Thyroid gland (tissue), 4 donors: Measurements from ENCODE around the gene FBXO41. TPM values are rescaled to one million over a fixed set of nuclear protein-coding genes. Genes with fewer than 3 reads are reported as not detected.

ENCODE experiments used
- DNase-seq, 2 donors: peaks; one replicate each; pipeline ENCODE4 v3.0.0-alpha.2; 2019
- H3K27ac ChIP-seq, 3 donors: fragments of 200-600 bp; sonication (generic); 1 replicate in 2 of 3; 2 replicates in 1 of 3; pipeline ENCODE4 v1.5.1; 2016 to 2019; ENCODE audit warnings: mild to moderate bottlenecking in 1 of 3, moderate library complexity in 1 of 3
- H3K27me3 ChIP-seq: fragments of 200-600 bp; sonication (generic); one replicate; pipeline ENCODE4 v1.5.1; 2019
- H3K36me3 ChIP-seq, 2 donors: fragments of 200-600 bp; sonication (generic); one replicate each; pipeline ENCODE4 v1.5.1; 2016 to 2019
- H3K4me1 ChIP-seq, 2 donors: fragments of 200-600 bp; sonication (generic); one replicate each; pipeline ENCODE4 v1.5.1; 2017 to 2019
- H3K4me3 ChIP-seq, 3 donors: fragments of 200-600 bp; sonication (generic); replicated peaks in 1 of 3; 1 replicate in 2 of 3; 2 replicates in 1 of 3; pipeline ENCODE4 v1.5.1; 2016; ENCODE audit warnings: mild to moderate bottlenecking in 1 of 3
- H3K9me3 ChIP-seq: fragments of 200-600 bp; sonication (generic); one replicate; pipeline ENCODE4 v1.5.1; 2017
- POLR2A ChIP-seq, 2 donors: fragments of 450-650 bp; IDR thresholded peaks; one replicate each; pipeline ENCODE4 v1.6.1; 2017; ENCODE audit warnings: antibody characterized with exemption in 2 of 2, mild to moderate bottlenecking in 2 of 2, moderate library complexity in 1 of 2
- WGBS, 2 donors: methylation state at CpG; one replicate each; pipeline ENCODE4 v1.1.5; 2017; 5-methylcytosine and 5-hydroxymethylcytosine counted together
- intact Hi-C: fragments of 100-400 bp; cut with DNase I; formaldehyde crosslinking; loops from one replicate; pipeline ENCODE4 v1.15.1; 2023
- total RNA-seq, 4 donors: library from RNA; depleted of rRNA; stranded (reverse); fragments of >200 nt; gene quantifications; one replicate each; pipeline ENCODE4 v1.2.3, GENCODE V29; 2016
- TF ChIP-seq, protein P1 (sequence below), 6 experiments: fragments of 200-600 bp in 3 of 6; fragments of 450-650 bp in 3 of 6; sonication (generic) in 3 of 6; IDR thresholded peaks; one replicate each; pipeline ENCODE4 v1.5.1; 2016 to 2019; ENCODE audit warnings: antibody characterized with exemption in 6 of 6, mild to moderate bottlenecking in 2 of 6, inconsistent platforms in 1 of 6, moderate library complexity in 1 of 6

Gene FBXO41
- total RNA-seq, 4 donors from 2014 or later = 0.79 to 3.8 (median 1.3) TPM

DNA sequence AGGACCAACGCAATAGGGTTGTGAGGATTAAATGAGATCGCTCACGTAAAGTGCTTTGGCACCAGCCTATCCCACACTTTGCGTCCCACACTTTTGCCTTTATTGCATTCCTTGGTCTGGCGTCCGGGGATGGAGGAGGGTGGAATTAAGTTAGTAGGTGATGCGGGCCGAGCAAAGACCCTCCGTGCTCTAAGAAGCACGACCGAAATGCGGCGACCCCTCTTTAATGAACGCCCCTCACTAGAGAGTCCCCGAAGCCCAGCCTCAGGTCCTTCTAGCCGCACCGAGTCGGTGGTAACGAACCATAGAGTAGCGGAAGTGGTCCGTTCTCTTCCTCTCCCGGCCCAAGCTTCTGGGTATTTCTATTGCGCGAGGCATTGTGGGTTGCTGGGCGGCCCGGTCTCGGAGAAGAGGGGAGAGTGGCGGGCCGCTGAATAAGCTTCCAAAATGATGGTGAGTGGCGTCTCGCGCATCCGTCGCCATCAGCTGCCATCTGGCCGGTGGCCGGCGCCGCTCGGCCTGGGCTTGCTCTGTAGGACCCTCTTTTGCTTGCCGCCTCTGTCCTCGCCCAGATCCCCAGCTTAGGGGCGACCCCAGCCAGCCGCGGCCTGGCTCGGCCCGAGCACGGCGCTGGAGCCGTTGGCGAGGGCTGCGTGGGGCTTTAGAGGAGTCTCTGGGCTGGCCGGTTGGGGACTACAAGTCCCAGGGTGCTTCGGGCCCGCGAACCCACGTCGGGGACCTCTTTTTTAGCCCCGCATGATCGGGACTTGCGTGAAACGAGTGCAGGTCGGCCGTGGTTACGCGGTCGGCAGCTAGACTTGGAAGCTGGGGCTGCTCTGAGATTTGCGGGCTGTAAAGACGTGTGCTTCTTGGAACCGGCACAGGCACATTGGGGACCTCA is 50.1 kb downstream of the FBXO41 start, which contains the start of gene CCT7:
TSS of gene CCT7 (plus strand) at position 377 of the 901 bp plus-strand sequence. CDS start at position 448, 71 bp downstream.
- H3K9me3 ChIP-seq = no peaks in the 10 kb centered on the region
- DNase-seq = peak; percentile 89 to 92
- no peaks in the 10 kb centered on the region for H3K27me3 ChIP-seq
- intact Hi-C loops = loop anchor here (10.0 kb wide), 1 partner anchor 159 kb away; the partner anchor contains the start of gene SFXN5
- WGBS, 2 donors = 0% methylated on average over 38 to 65 of the region's 69 CpGs
- H3K36me3 ChIP-seq = no peaks in the 10 kb centered on the region
- peak within 1 kb of the TSS; percentile 83 to 99 (median 89) for H3K27ac ChIP-seq
- TF ChIP-seq, protein P1, sequence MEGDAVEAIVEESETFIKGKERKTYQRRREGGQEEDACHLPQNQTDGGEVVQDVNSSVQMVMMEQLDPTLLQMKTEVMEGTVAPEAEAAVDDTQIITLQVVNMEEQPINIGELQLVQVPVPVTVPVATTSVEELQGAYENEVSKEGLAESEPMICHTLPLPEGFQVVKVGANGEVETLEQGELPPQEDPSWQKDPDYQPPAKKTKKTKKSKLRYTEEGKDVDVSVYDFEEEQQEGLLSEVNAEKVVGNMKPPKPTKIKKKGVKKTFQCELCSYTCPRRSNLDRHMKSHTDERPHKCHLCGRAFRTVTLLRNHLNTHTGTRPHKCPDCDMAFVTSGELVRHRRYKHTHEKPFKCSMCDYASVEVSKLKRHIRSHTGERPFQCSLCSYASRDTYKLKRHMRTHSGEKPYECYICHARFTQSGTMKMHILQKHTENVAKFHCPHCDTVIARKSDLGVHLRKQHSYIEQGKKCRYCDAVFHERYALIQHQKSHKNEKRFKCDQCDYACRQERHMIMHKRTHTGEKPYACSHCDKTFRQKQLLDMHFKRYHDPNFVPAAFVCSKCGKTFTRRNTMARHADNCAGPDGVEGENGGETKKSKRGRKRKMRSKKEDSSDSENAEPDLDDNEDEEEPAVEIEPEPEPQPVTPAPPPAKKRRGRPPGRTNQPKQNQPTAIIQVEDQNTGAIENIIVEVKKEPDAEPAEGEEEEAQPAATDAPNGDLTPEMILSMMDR (IDR thresholded peaks at IDR 0.05) = no peak
- peak in 1 of 2 donors; percentile 71 for TF ChIP-seq POLR2A (IDR thresholded peaks at IDR 0.05)
- H3K4me3 ChIP-seq = peak within 1 kb of the TSS; percentile 69 to 91 (median 75)
- peaks cover 12 to 13% of the 10 kb centered on the region in 2 donors for H3K4me1 ChIP-seq

GRCh38 chr2:73233154-73233931 is 50.9 kb downstream of the FBXO41 start, which contains the start of gene PRADC1:
TSS of gene PRADC1 (minus strand) at chr2:73233239. CDS start at chr2:73233160, 79 bp downstream.
- intact Hi-C loops = loop anchor here (10.0 kb wide), 1 partner anchor 159 kb away; the partner anchor contains the start of gene SFXN5
- Histone ChIP-seq H3K27ac (peak within 1 kb of the TSS; percentile 83 to 99 (median 89)), H3K4me1 (peaks cover 12 to 13% of the 10 kb centered on the region in 2 donors), H3K36me3 (peaks cover 0 to 5% of the 10 kb centered on the region in 2 donors), H3K9me3 (no peaks in the 10 kb centered on the region), H3K4me3 (peak within 1 kb of the TSS; percentile 69 to 91 (median 75)), H3K27me3 (no peaks in the 10 kb centered on the region)
- DNase-seq = peak; percentile 100
- TF ChIP-seq, protein P1 (IDR thresholded peaks at IDR 0.05) = no peak
- peak in 1 of 2 donors; percentile 79 for TF ChIP-seq POLR2A (IDR thresholded peaks at IDR 0.05)
- WGBS, 2 donors = 0% methylated on average over 11 to 38 of the region's 67 CpGs

DNA sequence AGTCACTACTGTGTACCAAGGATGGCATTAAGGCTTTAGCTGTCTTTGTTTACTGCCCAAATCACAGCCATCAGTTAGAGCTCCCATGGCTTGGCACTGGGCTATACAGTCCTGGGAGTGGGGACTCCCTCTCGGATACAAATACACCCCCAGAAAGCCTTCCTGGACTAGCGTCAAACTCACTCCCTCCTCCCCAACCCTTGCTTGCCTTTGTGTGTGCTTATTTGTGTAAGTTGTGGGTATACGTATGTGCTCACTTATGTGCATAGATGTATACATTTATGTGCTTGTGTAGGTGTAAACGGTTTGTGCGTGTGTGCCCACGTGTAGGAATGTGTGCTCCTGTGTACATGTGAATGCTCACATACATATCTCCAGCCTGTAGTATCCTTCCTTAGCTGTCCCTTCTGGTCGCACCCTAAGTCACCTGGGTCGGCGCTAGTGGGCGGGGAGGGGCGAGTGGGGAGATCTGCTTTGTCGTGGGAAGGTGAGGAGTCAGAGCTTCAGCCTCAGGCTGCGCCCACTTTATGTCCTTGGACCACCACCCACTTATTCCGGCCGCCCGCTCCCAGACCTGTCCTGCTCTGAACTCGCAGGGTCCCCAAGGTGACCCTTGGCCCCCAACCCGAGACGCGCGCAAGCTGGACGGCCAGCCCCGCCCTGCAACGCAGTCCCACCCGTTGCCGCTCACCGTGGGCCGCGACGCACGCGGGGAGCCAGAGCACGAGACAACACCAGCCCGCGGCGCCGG is 51.7 kb downstream of the FBXO41 start:
- DNase-seq = peak; percentile 21 to 45
- H3K4me1 ChIP-seq = peaks cover 12 to 13% of the 10 kb centered on the region in 2 donors
- no peak overlapping the region for H3K27ac ChIP-seq
- no peaks in the 10 kb centered on the region for H3K27me3 ChIP-seq
- no peak for TF ChIP-seq POLR2A (IDR thresholded peaks at IDR 0.05)
- TF ChIP-seq, protein P1 (IDR thresholded peaks at IDR 0.05) = no peak
- WGBS, 2 donors = 6 to 9% methylated on average over 14 to 19 of the region's 37 CpGs
- peaks cover 0 to 11% of the 10 kb centered on the region in 2 donors for H3K36me3 ChIP-seq
- peak overlapping the region; percentile 31 to 69 (median 38) for H3K4me3 ChIP-seq
- H3K9me3 ChIP-seq = no peaks in the 10 kb centered on the region
- intact Hi-C loops = loop anchor here (10.0 kb wide), 1 partner anchor 158 kb away; the partner anchor contains the start of gene SFXN5

DNA sequence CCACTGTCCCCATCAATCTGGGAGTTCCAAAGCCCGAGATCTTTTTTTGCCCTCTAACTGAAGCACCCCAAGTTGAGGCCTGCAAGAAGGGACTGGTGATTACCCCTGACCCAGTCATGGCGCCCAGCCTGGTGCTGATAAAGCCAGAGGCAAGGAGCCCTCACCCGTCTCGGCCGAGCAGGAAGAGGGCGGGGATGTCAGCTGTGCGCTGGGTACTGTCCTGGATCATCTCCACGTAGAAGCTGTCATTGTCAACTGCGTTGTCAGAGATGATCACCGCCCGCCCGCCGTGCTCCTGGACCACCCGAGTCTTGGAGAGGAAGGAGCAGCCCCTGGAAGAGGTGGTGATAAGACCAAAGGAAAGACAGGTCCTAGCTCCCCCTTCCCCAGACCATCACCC is 55.6 kb downstream of the FBXO41 start:
- Histone ChIP-seq H3K36me3 (peaks cover 0 to 11% of the 10 kb centered on the region in 2 donors), H3K9me3 (no peaks in the 10 kb centered on the region), H3K27ac (no peak overlapping the region), H3K4me1 (peaks cover 3 to 4% of the 10 kb centered on the region in 2 donors), H3K4me3 (no peak overlapping the region), H3K27me3 (no peaks in the 10 kb centered on the region)
- WGBS, 2 donors = 90 to 95% methylated on average over 12 to 14 of the region's 14 CpGs
- intact Hi-C loops = no loop called here
- TF ChIP-seq, protein P1 (IDR thresholded peaks at IDR 0.05) = no peak
- DNase-seq = no peak
